Measurements from ENCODE around the gene ANOS1. TPM values are rescaled to one million over a fixed set of nuclear protein-coding genes. Genes with fewer than 3 reads are reported as not detected.

Gene ANOS1
- polyA plus RNA-seq, 10 donors = 24.5 to 43.6 (median 35.3) TPM

DNA sequence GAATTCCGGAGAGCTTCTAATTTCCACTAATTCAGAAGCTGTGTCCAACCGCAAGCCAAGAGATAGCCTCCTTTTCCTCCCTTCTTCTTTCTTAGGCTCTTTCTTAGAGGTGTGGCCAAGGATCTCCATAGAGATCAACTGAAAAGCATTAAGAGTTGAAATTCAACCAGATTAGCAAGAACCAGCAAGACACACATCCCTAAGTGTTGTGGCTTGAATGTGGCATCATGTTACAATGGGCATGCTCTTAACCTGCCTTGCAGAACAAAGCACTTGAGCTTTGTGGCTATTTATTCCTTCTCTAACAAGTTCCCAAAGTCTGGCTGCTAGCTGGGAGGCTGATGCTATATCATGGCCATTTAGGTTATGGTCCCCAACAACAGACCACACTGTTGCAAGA lies 10.4 kb downstream of the ANOS1 start:
- DNase-seq = no peak

DNA sequence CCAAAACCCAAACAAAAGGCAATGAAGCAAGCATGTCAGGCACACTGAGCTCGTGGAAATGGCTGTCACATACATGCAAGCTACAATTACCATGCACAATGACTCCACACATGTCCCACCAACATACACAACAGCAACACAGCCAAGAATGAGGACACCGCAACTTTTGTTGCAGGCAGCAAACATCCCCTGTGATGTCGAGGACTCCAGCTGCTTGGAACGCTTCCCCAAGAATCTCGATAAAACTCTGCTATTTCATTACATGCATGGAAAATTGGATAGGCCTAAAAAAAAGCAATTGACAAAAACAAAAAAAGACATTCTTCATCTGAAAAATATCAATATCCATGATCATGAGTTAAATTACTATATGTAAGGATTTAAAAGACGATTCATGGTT lies 11.8 kb downstream of the ANOS1 start:
- DNase-seq = peak; percentile 37 to 80 (median 57)

DNA sequence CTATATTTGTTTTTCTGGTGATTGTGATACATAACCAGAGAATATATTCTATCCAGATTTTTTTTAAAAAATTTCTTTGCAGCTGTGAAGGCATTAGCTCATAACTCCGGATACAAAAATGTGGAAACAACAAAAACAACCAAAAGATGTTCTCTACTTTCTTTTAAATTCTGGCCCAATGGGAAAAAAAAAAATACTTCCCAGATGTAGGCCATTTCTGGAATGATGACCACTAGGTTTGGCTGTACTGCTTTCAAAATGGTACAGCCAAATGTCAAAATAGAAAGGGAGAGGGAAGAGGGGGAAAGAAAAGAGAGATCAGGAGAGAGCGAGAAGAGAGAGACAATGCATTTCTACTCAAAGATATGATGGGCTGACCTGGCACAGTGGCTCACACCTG lies 14.6 kb downstream of the ANOS1 start:
- peak; percentile 26 to 72 (median 53) for DNase-seq

DNA sequence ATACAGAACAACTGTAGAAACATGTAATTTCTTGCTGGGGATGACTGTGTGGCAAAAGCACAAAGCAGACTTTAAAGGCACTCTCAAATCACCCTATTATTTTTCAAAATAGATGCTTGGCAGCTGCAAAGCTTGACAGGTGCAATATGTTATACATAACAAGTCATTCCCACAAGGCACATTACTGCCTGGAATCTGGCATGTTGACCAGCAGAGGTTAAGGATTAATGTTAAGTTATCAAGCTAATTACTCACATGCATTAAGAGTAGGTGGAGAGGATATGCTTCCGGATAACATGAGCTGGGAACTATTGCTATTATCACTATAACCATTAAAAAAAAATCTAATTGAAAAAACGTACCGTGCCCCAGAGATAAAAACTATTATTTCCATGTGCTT lies 17.8 kb downstream of the ANOS1 start:
- peak in 1 of 3 donors; percentile 34 for DNase-seq

DNA sequence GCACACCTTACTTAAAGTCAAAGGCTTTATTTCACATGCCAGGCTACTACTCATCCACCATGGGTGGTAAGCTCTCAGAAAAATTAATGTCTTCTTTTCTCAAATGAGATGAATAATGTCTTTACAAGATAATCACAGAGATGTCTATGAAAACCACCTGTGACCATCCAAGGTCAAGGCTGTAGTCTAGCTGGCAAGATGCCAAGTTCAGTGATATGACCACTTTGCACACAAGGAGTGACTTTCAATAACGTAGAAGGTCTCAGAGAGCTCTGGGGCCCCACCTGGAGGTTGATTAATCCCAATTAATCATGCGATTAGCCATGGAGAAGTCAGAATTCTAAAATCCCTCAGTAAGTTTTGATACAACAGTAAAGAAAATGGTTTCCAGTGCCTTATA lies 20.5 kb downstream of the ANOS1 start:
- no peak for DNase-seq

DNA sequence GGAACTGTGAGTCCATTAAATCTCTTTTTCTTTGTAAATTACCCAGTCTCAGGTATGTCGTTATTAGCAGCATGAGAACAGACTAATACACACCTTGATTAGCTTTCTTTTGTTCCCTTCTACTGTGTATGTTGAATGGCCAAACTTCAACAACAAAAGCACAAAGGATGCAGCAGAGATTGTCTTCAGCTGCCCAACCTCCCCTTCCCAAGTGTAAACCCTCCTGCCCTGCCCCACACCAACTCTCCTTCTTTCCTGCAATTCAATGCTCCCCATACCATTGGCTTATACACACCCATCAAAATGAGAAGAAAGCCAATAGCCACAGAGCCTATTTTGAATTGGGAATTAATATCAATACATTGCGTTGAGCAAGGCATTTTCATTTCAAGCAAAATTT lies 27.8 kb downstream of the ANOS1 start:
- no peak for DNase-seq

DNA sequence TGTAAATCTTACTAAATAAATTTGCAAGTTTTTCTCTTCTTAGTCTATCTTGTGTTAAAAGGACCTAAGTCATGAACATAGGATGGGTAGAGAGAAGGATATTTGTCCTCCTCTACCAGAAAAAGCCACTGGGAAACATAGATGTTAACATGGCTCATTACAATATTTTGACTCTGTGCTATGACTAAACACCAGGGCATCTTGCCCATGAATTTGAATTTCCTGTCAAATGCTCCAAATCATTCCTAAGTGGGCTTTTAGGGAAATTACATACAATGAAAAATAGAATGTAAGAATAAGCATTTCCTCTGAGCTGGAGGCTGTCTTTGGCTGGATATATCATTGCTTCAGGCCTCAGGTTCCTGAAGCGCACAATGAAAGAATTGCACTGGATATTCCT lies 39.1 kb downstream of the ANOS1 start:
- peak in 1 of 3 donors; percentile 22 for DNase-seq

DNA sequence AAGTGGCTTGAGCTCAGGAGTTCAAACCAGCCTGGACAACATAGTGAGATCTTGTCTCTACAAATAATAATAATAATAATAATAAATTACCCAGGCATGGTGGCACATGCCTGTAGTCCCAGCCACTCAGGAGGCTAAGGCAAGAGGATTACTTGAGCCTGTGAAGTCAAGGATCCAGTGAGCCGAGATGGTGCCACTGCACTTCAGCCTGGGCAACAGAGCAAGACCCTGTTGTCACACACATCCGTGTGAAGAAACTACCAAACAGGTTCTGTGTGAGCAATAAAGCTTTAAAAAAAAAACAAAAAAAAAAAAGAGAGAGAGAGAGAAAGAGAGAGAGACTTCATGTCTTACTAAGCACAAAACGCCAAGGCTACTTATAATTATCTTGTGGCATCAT lies 42.5 kb downstream of the ANOS1 start:
- DNase-seq = no peak

DNA sequence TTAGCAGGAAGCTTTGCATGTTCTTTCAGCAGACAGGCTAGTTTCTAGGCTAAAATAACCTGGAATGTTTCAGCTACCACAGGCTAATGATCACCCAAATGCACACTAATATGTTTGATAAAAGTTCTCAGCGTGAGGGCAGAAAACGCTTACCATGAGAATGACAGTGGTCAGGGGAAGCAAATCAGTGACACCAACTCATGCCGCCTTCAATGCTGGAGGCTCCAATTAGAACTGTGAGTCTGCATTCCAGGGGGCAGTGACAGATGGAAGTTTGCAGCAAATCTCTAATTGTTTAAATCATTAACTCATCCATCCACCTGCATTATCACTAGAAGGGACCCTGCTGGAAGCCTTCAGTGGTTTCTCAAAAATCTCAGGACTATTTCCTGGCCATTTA lies 43.2 kb downstream of the ANOS1 start:
- DNase-seq = no peak

DNA sequence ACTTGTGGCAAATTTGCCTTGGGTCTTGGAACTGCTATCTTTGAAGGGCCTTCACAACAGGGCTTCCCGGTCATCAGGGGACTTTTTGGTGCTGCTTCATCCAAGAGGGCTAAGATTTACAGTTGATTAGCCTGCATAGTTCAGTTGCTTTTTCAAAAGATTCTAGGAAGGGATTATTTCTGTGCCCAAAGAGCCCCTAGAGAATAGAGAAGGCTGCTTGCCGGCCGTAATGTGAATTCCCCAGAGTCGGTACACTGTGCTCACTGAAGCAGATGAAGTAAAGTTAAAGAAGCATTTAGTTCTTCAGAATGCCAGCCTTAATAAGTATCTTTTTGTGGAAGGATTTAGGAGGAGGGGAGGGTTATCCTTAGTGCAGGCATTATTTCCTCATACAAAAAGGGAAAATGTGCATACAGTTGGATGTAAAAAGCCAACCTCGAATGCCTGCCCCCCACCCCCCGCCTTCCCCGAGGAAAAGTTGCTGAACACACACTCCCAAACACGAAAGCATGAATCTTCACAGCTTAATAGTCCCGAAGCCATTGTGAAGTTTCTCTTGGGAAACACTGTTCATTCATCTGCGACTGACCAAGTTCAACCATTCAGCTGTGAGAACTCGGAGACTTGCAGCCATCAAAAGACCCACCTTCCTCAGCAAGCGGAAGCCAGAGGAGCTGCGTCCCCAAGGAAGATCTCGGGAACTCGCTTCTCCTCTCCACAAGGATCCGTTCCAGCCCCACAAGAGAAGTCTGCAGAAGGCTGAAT lies 47.6 kb downstream of the ANOS1 start:
- peak in 1 of 3 donors; percentile 25 for DNase-seq

DNA sequence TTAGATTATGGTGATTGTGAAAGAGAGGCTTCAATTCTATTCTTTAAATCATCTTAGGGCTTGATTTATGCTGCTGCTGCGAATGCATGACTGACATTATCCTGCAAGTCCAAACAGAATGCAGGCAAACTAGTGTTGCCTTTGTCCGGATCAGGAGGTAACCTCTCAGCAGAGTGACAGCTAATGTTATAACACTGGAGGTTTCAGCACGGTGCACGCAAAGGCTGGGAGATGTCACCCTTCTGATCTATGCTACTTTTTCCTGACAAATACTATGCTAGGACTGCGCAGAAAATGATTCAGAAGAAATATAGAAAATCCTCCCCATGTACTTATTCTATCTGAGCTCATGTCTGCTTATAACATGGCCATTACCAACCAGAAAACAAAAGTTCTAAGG lies 48.2 kb downstream of the ANOS1 start:
- no peak for DNase-seq

DNA sequence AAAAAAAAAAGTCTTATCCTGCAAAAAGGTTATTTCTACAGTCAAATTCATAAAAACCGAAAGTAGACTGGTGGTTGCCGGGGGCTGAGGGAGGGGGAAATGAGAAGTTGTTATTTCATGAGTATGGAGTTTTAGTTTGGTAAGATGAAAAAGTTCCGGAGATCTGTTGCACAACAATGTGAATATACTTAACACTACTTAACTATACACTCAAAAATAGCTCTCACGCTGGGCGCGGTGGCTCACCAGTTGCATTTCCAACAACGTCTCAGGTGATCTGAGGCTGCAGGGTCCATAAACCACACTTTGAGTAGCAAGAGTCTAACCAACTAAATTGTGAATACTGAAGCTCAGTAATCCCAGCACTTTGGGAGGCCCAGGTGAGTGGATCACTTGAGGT lies 52.4 kb downstream of the ANOS1 start:
- DNase-seq = no peak

DNA sequence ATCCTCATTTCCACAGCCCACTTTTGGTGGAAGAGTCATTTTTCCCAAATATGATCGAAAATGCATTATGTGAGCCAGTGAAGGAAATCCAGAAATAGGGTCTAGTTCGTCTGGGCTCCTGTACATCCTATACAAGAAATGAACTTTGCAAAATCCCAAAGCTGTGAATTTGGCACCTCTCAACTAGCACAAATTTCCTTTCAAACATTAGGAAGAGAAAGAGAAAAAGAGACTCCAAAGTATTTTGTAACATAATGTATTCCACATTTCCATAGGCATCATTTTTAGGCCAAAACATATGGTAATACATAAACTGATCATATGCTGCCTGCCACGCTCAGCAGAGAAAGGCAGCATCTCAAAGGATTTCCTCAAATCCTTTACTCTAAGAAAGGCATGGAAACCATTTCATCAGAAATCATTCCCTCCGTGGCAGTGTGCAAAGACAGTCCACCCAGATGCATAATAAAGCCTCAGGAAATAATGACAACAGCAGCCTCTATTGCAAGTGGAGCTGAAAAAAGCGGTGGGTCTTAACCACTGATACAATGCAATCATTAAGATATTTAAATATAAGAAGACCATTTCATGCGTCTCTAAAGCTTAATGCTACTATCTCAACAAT lies 56.8 kb downstream of the ANOS1 start:
- DNase-seq = peak; percentile 28 to 83 (median 63)

DNA sequence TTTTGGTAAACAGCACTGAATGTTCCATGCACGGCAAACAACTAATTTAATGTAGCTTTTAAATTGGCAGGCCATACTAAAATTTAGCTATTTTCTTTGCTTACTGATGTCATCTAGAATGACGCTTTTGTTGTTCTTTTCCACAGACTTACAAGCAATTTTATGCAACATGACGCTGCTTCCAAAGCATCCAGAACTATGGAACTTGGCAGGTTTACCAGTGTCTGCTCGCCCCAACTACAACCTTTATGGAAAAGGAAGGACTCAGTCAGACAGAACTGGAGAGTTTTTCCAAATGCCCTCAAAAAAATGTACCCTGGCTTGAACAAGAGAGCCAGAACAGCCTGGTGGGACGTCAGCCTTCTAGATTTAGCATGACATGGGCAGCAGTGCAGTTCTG lies 58.7 kb downstream of the ANOS1 start:
- peak; percentile 37 to 75 (median 63) for DNase-seq

DNA sequence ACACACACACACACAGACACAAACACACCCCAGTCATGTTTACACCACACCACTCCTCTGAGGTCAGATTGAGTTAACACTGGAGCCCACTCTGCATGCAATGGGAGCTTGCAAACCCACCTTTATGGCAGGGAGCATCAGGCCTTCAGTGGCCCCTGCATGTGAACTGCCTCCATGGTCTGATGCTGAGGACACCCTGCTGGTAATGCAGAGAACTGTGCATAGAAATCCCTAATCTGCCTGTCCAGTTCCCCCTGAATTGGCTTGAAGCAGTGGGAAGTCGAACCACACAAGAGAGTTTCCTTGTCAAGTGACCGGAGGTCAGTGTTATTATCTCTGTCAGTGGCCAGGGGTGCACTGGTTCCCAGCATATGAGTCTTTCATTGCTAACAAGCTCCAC lies 59.8 kb downstream of the ANOS1 start:
- peak in 1 of 3 donors; percentile 22 for DNase-seq

DNA sequence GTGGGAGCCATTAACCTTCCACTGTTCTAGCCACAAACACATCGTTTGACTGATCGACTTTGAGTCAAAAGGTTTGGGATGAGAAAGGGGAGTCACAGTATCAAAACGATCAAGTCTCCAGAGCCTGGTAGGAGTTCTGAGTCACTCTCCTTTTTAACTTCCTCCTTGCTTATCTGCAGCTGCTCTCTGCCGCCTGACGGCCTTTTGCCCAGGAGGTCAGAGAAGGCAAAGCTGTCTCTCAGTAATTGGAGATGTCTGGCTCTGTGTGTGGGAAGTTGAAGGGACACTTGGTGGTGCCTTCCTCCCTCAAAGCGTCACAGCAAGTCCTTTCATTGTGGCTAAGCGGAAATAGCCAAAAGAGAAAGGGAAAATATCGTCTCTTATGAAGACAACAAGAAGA lies 63.1 kb downstream of the ANOS1 start:
- no peak for DNase-seq

DNA sequence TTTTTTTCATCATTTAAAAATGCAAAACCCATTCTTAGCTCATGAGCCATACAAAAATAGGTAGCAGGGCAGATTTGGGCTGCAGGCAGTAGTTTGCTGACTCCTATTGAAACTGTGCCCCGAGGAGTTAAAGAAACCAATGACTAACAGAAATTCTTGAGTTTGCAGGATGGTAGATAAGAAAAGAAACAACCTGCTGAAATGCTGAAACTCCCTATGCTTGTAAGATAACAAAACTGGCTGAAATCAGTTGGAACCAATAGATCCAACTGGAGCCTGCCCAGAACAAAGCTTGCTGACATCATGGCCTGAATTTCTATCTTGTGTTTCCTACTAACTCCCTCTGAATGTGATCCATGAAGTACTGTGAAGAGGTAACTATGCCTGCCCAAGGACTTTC lies 68.6 kb downstream of the ANOS1 start:
- DNase-seq = no peak

DNA sequence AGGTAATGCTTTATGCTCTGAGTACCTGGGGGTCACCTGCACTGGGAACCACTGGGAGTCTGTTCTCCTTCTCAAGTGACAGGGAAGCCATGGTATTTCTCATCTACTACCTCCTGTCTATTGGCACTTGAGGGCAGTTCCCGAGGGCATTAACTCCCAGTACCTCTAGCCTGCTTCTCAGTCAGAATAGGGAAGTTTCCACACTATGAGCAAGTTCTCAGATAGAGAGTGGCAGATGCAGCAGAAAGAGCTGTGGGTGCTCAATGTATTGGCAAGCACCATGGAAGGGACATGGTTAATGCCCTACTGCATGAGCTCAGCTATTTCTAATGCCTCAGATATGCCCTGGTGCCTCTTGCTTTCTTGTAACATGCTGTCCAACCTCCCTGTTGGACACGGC lies 74.1 kb downstream of the ANOS1 start:
- DNase-seq = no peak

DNA sequence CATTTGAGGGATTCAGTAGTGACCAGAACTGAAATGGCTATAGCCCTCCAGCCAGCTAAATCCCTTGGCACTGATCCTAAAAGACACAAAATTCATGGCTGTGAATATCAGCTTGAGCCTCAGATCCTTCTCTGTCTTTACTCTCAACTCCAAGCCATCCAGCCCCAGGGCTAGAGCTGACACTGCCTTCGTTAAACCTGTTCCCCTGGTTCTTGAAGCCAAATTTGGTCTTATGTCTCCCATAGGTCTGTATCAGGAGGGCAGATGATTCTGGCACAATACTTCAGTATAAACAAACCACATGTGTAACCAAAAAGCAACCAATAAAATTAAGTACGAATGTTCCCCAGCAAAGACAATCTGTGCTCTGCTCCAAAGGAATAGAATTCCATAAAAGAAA lies 78.0 kb downstream of the ANOS1 start:
- DNase-seq = no peak

DNA sequence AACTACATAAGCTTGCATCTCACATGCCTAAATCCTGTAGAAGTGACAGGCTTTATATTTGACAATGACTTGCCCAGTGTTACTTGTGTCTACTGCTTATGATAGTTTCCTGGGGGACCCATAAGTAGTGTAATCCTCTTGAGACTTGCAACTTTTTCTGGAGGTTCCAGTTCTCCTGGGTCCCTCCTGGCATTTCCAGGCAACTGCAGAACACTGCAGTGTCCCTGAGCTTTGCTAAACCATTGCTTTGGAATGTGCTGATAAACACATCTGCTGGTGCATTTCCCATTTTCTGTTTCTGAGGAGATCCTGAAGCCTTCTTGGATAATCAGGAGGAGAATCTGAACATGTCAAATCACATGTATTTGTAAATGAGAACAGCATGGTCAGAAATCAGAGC lies 82.0 kb downstream of the ANOS1 start:
- no peak for DNase-seq

DNA sequence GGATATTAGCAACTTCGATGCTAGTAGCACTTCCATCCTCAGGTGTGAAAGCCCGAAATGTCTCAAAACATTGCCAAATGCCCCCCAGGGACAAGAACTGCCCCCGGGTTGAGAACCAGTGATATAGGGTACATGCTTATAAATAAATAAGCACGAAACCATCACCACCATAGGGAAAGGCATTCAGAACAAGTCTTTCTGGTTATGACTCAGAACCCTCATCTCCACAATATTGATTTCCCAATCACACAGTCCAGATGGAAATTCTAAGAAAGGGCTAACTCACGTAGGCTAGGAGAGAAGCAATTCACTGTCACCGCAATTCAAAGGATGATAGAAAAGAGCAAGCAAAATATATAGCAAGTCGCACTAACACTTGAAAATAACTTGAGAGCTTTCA lies 84.8 kb downstream of the ANOS1 start:
- no peak for DNase-seq

DNA sequence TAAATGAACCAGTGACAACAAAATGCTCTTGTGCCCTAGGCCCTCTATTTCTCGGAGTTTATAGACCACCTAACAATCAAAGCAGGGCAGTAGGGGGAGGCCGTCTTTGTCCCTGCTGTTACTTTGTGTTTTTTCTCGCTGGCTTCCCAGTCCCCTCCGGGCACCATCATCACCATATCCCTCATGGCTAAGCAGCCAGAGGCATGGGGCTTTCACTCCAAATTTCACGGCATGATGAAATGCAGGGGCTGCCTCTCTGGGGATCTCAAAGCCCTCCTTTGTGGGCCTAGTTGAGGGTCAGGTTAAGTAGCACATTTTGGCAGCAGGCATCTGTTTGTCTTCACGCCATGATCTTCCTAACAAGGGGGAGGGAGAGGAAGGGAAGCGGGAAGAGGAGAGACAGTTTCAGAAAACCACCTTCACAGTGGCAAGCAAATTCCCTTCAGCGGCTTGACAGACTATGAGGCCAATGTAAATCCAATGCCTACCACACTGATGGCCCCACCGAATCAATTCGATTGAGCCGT lies 91.9 kb downstream of the ANOS1 start:
- no peak for DNase-seq

DNA sequence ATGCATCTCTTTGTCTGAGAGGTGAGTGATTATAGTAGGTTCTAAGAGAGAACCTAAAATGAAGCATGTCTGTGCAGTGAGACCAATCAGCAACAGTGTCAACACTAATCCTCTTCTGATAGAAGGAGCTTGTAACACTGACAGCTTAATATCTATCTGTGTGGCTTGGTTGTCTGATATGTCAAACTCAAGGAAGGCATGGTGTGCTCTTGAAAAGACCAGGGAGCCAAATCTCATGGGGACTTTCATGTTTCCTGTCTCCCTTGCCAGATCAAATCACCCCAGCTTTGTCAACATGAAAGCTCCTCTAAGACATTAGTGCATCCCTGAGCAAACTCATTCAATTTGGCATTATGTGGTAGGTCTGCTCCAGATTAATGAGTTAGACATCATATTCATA lies 95.4 kb downstream of the ANOS1 start:
- no peak for DNase-seq

DNA sequence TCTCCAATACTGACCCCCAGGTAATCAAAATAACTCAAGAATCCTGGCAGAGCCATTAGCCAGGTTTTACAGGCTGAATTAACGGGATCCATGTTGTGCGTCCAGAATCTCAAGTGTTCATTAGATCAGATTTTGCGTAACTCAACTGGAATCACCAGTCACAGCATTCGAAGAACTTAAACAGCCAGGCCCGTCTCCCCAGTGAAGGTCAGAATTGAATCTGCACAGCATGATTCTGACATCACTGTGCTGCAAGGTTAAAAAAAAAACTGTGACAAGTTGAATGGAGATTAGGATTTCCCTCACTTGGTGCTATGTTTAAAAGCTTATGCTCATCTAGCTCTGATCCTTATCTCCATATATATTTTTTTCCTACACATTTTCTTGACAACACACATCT lies 96.1 kb downstream of the ANOS1 start:
- DNase-seq = no peak
